ENCODE data around the gene C3orf49. TPM values are rescaled to one million over a fixed set of nuclear protein-coding genes. Genes with fewer than 3 reads are reported as not detected.
A peak's percentile ranks its signal among the peaks of the same experiment; 100 is the strongest.

C3orf49 gene
- total RNA-seq, 2 donors from 2014 or later = not detected

DNA sequence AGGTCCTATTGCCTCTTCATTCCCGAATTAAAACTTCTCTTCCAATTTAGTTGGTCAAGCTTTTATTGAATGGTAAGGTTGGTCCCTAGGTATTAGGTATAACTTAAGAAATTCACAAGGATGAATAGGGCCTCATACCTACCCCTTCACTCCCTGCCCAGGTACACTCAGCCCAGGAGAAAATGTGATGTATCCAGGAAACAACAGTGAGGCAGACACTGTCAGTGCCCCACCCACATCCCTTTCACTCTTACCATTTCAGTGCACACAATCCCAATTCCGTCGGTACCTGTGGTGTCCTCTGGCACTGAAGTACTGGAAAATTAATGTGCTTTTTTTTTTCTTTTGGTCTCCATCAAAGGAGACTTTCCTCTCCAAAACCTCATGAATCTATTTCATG is 10.5 kb upstream of the C3orf49 start:
- Histone ChIP-seq H3K36me3 (no peaks in the 10 kb centered on the region), H3K27me3 (replicated peaks; ENCODE audit: insufficient read depth) (no peaks in the 10 kb centered on the region), H3K4me1 (replicated peaks) (no peaks in the 10 kb centered on the region), H3K27ac (no peak overlapping the region), H3K4me3 (no peak overlapping the region), H3K9me3 (no peaks in the 10 kb centered on the region)
- intact Hi-C loops (cut with DNase I) = no loop called here
- no peak for DNase-seq (ENCODE audit: low spot score)
- TF ChIP-seq, protein P1, sequence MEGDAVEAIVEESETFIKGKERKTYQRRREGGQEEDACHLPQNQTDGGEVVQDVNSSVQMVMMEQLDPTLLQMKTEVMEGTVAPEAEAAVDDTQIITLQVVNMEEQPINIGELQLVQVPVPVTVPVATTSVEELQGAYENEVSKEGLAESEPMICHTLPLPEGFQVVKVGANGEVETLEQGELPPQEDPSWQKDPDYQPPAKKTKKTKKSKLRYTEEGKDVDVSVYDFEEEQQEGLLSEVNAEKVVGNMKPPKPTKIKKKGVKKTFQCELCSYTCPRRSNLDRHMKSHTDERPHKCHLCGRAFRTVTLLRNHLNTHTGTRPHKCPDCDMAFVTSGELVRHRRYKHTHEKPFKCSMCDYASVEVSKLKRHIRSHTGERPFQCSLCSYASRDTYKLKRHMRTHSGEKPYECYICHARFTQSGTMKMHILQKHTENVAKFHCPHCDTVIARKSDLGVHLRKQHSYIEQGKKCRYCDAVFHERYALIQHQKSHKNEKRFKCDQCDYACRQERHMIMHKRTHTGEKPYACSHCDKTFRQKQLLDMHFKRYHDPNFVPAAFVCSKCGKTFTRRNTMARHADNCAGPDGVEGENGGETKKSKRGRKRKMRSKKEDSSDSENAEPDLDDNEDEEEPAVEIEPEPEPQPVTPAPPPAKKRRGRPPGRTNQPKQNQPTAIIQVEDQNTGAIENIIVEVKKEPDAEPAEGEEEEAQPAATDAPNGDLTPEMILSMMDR (IDR thresholded peaks at IDR 0.05) = no peak
- no peak for TF ChIP-seq POLR2AphosphoS5 (IDR thresholded peaks at IDR 0.05)
- no peak for TF ChIP-seq POLR2A (IDR thresholded peaks at IDR 0.05)
- 85% methylated on average over 3 of the region's 3 CpGs for WGBS

DNA sequence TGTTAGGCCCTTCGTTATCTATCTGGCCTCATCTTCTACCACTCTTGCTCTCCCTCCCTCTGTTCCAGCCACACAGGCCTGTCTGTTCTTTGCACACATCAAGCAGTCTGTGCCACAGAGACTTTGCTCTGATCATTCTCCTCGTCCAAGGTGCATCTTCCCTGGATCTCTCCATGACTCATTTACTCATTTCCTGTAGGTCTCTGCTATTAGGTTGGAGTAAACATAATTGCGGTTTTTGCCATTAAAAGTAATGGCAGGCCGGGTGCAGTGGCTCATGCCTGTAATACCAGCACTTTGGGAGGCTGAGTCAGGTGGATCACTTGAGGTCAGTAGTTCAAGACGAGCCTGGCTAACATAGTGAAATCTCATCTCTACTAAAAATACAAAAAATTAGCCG is 9.5 kb upstream of the C3orf49 start:
- H3K4me3 ChIP-seq = no peak overlapping the region
- DNase-seq (ENCODE audit: low spot score) = no peak
- intact Hi-C loops (cut with DNase I) = no loop called here
- no peaks in the 10 kb centered on the region for H3K27me3 ChIP-seq (replicated peaks; ENCODE audit: insufficient read depth)
- 77% methylated on average over 6 of the region's 6 CpGs for WGBS
- TF ChIP-seq, protein P1 (IDR thresholded peaks at IDR 0.05) = no peak
- TF ChIP-seq POLR2A (IDR thresholded peaks at IDR 0.05) (no peak), POLR2AphosphoS5 (IDR thresholded peaks at IDR 0.05) (no peak)
- H3K4me1 ChIP-seq (replicated peaks) = no peaks in the 10 kb centered on the region
- H3K36me3 ChIP-seq = no peaks in the 10 kb centered on the region
- H3K9me3 ChIP-seq = no peaks in the 10 kb centered on the region
- no peak overlapping the region for H3K27ac ChIP-seq

DNA sequence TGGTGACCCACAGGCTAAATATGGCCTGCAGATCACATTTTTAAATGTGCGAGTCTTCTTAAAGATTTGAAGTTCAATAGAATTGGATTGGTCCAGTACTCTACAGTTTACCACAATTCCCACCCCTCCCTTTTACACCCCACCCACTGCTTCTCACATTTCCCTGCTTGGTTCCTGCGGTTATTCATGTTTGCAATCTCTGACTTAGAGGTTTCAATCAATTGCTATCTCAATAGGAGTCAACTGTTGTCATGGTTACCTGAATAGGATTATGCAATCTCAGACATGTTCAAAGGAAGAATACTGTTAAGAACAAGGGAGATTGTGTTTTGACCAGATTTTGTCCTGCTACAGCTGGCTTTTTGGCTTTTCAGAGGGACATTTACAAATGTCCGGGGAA is 4.9 kb upstream of the C3orf49 start:
- 96% methylated on average over 3 of the region's 3 CpGs for WGBS
- DNase-seq (ENCODE audit: low spot score) = no peak
- Histone ChIP-seq H3K27me3 (replicated peaks; ENCODE audit: insufficient read depth) (no peaks in the 10 kb centered on the region), H3K4me1 (replicated peaks) (no peaks in the 10 kb centered on the region), H3K27ac (no peak overlapping the region), H3K36me3 (no peaks in the 10 kb centered on the region), H3K4me3 (no peak overlapping the region), H3K9me3 (no peaks in the 10 kb centered on the region)
- intact Hi-C loops (cut with DNase I) = no loop called here
- TF ChIP-seq POLR2AphosphoS5 (IDR thresholded peaks at IDR 0.05) (no peak), POLR2A (IDR thresholded peaks at IDR 0.05) (no peak)
- TF ChIP-seq, protein P1 (IDR thresholded peaks at IDR 0.05) = no peak

DNA sequence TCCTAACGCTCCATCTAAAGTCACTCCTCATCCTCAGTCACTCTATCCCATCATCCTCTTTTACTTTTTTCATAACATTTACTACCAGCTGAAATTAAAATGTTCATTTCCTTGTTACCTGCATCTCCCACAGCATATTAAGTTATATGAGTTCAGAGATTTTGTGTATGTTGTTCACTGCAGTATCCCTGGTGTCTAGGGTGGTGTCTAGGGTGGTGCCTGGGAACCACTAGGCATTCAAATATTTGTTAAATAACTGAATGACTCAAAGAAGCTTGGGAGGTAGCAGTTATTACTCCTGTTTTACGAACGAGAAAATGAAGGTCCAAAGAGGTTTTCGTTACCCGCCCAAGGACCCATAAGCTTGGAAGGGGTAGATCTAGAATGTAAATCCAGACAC is 1.9 kb upstream of the C3orf49 start:
- intact Hi-C loops (cut with DNase I) = no loop called here
- TF ChIP-seq POLR2A (IDR thresholded peaks at IDR 0.05) = no peak
- TF ChIP-seq POLR2AphosphoS5 (IDR thresholded peaks at IDR 0.05) = no peak
- 95% methylated on average over 5 of the region's 5 CpGs for WGBS

DNA sequence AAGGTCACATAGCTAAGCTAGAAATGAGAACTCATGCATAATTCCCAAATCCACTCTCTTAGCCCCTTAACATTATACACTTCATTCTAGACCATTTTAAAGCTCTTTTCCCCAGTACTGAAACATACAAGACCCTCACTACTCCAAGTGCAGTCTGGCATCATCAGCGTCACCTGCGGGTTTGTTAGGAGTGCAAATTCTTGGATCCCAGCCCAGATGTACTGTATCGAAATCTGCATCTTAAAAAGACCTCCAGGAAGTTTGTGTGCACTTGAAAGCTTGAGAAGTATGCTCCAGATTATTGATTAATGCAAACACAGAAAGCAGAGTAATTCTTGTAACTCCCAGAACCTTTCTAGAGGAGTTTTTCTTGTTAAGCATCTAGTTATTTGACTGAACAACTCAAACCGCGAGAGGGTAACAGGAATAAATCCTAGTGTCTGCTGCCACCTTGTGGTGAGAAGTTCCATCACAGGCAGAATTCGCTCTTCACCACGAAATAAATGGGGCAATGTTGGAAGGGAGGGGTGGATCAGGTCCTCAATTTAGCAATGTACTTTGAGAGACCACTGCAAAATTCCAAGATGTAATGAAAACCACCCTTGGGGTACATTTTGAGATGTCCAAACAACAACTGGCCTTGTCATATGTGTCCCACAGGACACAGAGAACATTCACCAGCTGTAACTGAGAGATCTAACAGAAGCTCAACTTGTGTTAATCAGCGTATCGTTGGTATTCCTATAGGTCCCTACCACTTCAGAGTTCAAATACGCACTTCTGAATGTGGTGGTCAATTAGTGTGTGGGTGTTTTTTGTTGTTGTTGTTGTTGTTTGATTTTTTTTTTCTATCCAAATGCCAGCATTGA is 583 bp upstream of the C3orf49 start:
- H3K4me3 ChIP-seq = no peak overlapping the region
- no peaks in the 10 kb centered on the region for H3K36me3 ChIP-seq
- no peaks in the 10 kb centered on the region for H3K9me3 ChIP-seq
- peak; percentile 61 for DNase-seq (ENCODE audit: low spot score)
- WGBS = 28% methylated on average over 10 of the region's 10 CpGs
- TF ChIP-seq POLR2AphosphoS5 (IDR thresholded peaks at IDR 0.05) (peak; percentile 16), POLR2A (IDR thresholded peaks at IDR 0.05) (no peak)
- TF ChIP-seq, protein P1 (IDR thresholded peaks at IDR 0.05) = peak; percentile 77 to 89 (median 85)
- H3K27ac ChIP-seq = no peak overlapping the region
- no peaks in the 10 kb centered on the region for H3K4me1 ChIP-seq (replicated peaks)
- intact Hi-C loops (cut with DNase I) = loop anchor here (2.0 kb wide), 1 partner anchor 468 kb away; no protein-coding TSS in a partner anchor
- H3K27me3 ChIP-seq (replicated peaks; ENCODE audit: insufficient read depth) = no peaks in the 10 kb centered on the region

More for the DNA sequence above, 1.9 kb upstream of the C3orf49 start:
- Histone ChIP-seq H3K27ac (no peak overlapping the region), H3K36me3 (no peaks in the 10 kb centered on the region), H3K9me3 (no peaks in the 10 kb centered on the region), H3K4me3 (no peak overlapping the region), H3K27me3 (replicated peaks; ENCODE audit: insufficient read depth) (no peaks in the 10 kb centered on the region), H3K4me1 (replicated peaks) (no peaks in the 10 kb centered on the region)
- no peak for DNase-seq (ENCODE audit: low spot score)
